IPS-NIHi11 (cell line): ENCODE data around the gene VWA5B2.

Source experiments
- DNase-seq: peaks from one replicate; pipeline ENCODE4 v3.0.0; 2012; ENCODE audit warnings: mixed read lengths, low spot score

The VWA5B2 gene

GRCh38 chr3:184227481-184227935 is 1.9 kb upstream of the VWA5B2 start:
- DNase-seq, result peak; percentile 82

GRCh38 chr3:184228376-184229137 is 828 bp upstream of the VWA5B2 start:
- DNase-seq, result no peak

GRCh38 chr3:184230081-184230602 is 757 bp downstream of the VWA5B2 start:
- peak; percentile 52 for DNase-seq

- DNase-seq, result peak; percentile 69
These were observed 1.5 kb downstream of the VWA5B2 start for GRCh38 chr3:184230603-184231528.

- no peak for DNase-seq
These were observed 2.3 kb downstream of the VWA5B2 start for GRCh38 chr3:184231671-184232070.

- DNase-seq, result no peak
These were observed 3.9 kb downstream of the VWA5B2 start for GRCh38 chr3:184233127-184233843.

GRCh38 chr3:184234224-184234623 is 4.8 kb downstream of the VWA5B2 start:
- peak; percentile 61 for DNase-seq

- DNase-seq, result no peak
These were observed 5.4 kb downstream of the VWA5B2 start for GRCh38 chr3:184234671-184235380.

GRCh38 chr3:184235381-184236032 is 6.1 kb downstream of the VWA5B2 start:
- no peak for DNase-seq

GRCh38 chr3:184236033-184236410 is 6.6 kb downstream of the VWA5B2 start:
- no peak for DNase-seq

- DNase-seq, result no peak
These were observed 7.3 kb downstream of the VWA5B2 start for GRCh38 chr3:184236636-184237035.

- DNase-seq, result no peak
These were observed 7.8 kb downstream of the VWA5B2 start for GRCh38 chr3:184237211-184237610.

- no peak for DNase-seq
These were observed 8.4 kb downstream of the VWA5B2 start for GRCh38 chr3:184237807-184238206.

GRCh38 chr3:184238246-184238818 is 8.9 kb downstream of the VWA5B2 start:
- DNase-seq, result no peak

- no peak for DNase-seq
These were observed 9.8 kb downstream of the VWA5B2 start for GRCh38 chr3:184239221-184239620.

GRCh38 chr3:184239708-184240107 is 10.3 kb downstream of the VWA5B2 start:
- DNase-seq, result no peak

GRCh38 chr3:184240384-184241140 is 11.2 kb downstream of the VWA5B2 start:
- peak; percentile 78 for DNase-seq

- no peak for DNase-seq
These were observed 11.7 kb downstream of the VWA5B2 start for GRCh38 chr3:184241141-184241446.

- DNase-seq, result peak; percentile 60
These were observed 12.3 kb downstream of the VWA5B2 start for GRCh38 chr3:184241447-184242296.
